PFSK-1 (cell line): ENCODE data around the gene GAS7.

Experiments used
- POLR2AphosphoS5 ChIP-seq: IDR thresholded peaks from 2 replicates; pipeline ENCODE4 v1.6.1; 2012; ENCODE audit warnings: low read depth, mild to moderate bottlenecking, control low read depth, low read length, moderate library complexity
- TAF1 ChIP-seq: IDR thresholded peaks from 2 replicates; pipeline ENCODE4 v1.6.1; 2012; ENCODE audit warnings: low read length, control low read depth, borderline replicate concordance; ENCODE audit not compliant: insufficient read depth

DNA sequence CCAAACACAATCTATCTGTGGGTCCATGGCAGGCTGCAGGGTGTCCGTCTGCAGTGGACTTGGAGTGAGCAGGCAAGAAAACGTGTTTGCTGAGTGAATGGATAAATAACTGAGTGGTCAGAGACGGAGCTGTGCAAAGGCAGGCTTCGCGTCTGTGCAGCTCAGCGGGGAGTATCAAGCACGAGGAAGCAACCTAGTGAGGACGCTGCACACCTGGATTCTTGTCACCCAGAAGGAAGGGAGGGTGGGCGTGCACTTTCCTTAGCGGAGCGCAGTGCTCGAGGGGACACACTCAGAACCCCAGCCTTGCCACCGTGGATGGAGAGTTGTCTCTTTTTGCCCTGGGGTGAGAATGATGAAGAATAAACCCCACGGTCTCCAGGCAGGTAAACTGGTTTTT lies 291.8 kb downstream of the GAS7 start:
- TF ChIP-seq POLR2AphosphoS5, result no peak
- no peak for TF ChIP-seq TAF1
